HCT116 (cell line): ENCODE results near the gene PLA2G2F. TPM values are rescaled to one million over a fixed set of nuclear protein-coding genes. Genes with fewer than 3 reads are reported as not detected.

Source experiments
- ATAC-seq: fragments of 200-7000 bp; cut with Tn5 transposase; 2 replicates; pipeline ENCODE4 v1.9.1; 2020; ENCODE audit warnings: mild to moderate bottlenecking, moderate library complexity
- BruUV-seq: library from RNA; stranded (reverse); fragments of 400-500 nt; replicated peaks from 2 replicates; lab custom pipeline; 2021; lab: Mats Ljungman, UMichigan
- CTCF ChIA-PET: fragments of 300-600 bp; sonication (Branson Sonifier 250); formaldehyde crosslinking; loops from one replicate; lab custom pipeline; 2021; ENCODE audit warnings: antibody characterized with exemption; lab: Charles Lee
- POLR2A ChIA-PET: fragments of 300-600, 350-600 bp; sonication (Branson Sonifier 250); formaldehyde crosslinking; loops from one replicate; lab custom pipeline; 2021; ENCODE audit warnings: antibody characterized with exemption; lab: Charles Lee
- RAD21 ChIA-PET, 2 experiments: fragments of 300-600 bp; sonication (Branson Sonifier 250); formaldehyde crosslinking; loops; one replicate each; lab custom pipeline; 2023; ENCODE audit warnings: low total read pairs in 2 of 2; ENCODE audit not compliant: uncharacterized antibody in 2 of 2, unreplicated experiment in 2 of 2, low non-redundant PET in 1 of 2; lab: Charles Lee
- DNase-seq: peaks from one replicate; pipeline ENCODE4 v3.0.0-alpha.2; 2010; ENCODE audit warnings: low read depth, low spot score
- H2AFZ ChIP-seq: fragments of 200-600 bp; shearing (Covaris generic), sonication (generic); 2 replicates; pipeline ENCODE4 v1.6.1; 2017; ENCODE audit warnings: low read depth, mixed run types, mixed read lengths, antibody characterized with exemption, low read length; ENCODE audit not compliant: poor library complexity, severe bottlenecking
- H3K27ac ChIP-seq: 2 replicates; pipeline ENCODE4 v1.5.1; 2012; ENCODE audit warnings: low read depth, low read length
- H3K27me3 ChIP-seq: fragments of 200-600 bp; sonication (generic); 2 replicates; pipeline ENCODE4 v1.6.1; 2016; ENCODE audit warnings: mixed run types, low read length, mixed read lengths; ENCODE audit not compliant: insufficient read depth
- H3K36me3 ChIP-seq, 2 experiments: fragments of 200-500 bp in 1 of 2; fragments of 200-600 bp in 1 of 2; sonication (Bioruptor generic) in 1 of 2; sonication (generic) in 1 of 2; 2 replicates each; pipeline versions ENCODE4 v1.5.1 to v1.6.1; 2014 to 2016; ENCODE audit warnings: low read length in 2 of 2, inconsistent platforms in 1 of 2, mixed read lengths in 1 of 2, mixed run types in 1 of 2; ENCODE audit not compliant: insufficient read depth in 2 of 2, control insufficient read depth in 1 of 2
- H3K4me1 ChIP-seq, 2 experiments: fragments of 200-600 bp in 1 of 2; sonication (generic) in 1 of 2; 2 replicates each; pipeline versions ENCODE4 v1.5.1 to v1.6.1; 2012 to 2017; ENCODE audit warnings: low read length in 2 of 2, inconsistent platforms in 1 of 2, mild to moderate bottlenecking in 1 of 2, mixed read lengths in 1 of 2, mixed run types in 1 of 2, moderate library complexity in 1 of 2; ENCODE audit not compliant: insufficient read depth in 2 of 2, control insufficient read depth in 1 of 2
- H3K4me2 ChIP-seq: fragments of 200-600 bp; sonication (generic); 2 replicates; pipeline ENCODE4 v1.6.1; 2017; ENCODE audit warnings: mixed run types, low read length, mixed read lengths
- H3K4me3 ChIP-seq, 2 experiments: fragments of 200-600 bp in 1 of 2; sonication (generic) in 1 of 2; replicated peaks in 1 of 2; 2 replicates each; pipeline ENCODE4 v1.5.1; 2011 to 2016; ENCODE audit warnings: low read length in 2 of 2, control low read depth in 1 of 2, low read depth in 1 of 2, mild to moderate bottlenecking in 1 of 2, mixed read lengths in 1 of 2, mixed run types in 1 of 2
- H3K79me2 ChIP-seq: fragments of 200-600 bp; sonication (generic); 2 replicates; pipeline ENCODE4 v1.6.1; 2017; ENCODE audit warnings: mild to moderate bottlenecking, mixed run types, low read length, moderate library complexity, mixed read lengths; ENCODE audit not compliant: insufficient read depth
- H3K9ac ChIP-seq: fragments of 200-600 bp; sonication (generic); 2 replicates; pipeline ENCODE4 v1.6.1; 2016; ENCODE audit warnings: low read length, mixed read lengths
- H3K9me2 ChIP-seq: fragments of 200-600 bp; sonication (generic), shearing (Covaris generic); 2 replicates; pipeline ENCODE4 v1.6.1; 2017; ENCODE audit warnings: mixed run types, mild to moderate bottlenecking, moderate library complexity; ENCODE audit not compliant: insufficient read depth
- H3K9me3 ChIP-seq, 2 experiments: fragments of 200-500 bp in 1 of 2; fragments of 200-600 bp in 1 of 2; sonication (Bioruptor generic) in 1 of 2; sonication (generic) in 1 of 2; 2 replicates each; pipeline ENCODE4 v1.6.1; 2014 to 2017; ENCODE audit warnings: low read length in 2 of 2, mixed read lengths in 2 of 2, inconsistent platforms in 1 of 2, low read depth in 1 of 2, mild to moderate bottlenecking in 1 of 2, mixed run types in 1 of 2, moderate library complexity in 1 of 2; ENCODE audit not compliant: control insufficient read depth in 1 of 2, insufficient read depth in 1 of 2
- H4K20me1 ChIP-seq: fragments of 200-600 bp; sonication (generic), shearing (Covaris generic); 2 replicates; pipeline ENCODE4 v1.6.1; 2017; ENCODE audit warnings: mixed run types, mild to moderate bottlenecking, moderate library complexity; ENCODE audit not compliant: insufficient read depth
- ATF3 ChIP-seq: IDR thresholded peaks from 2 replicates; pipeline ENCODE4 v1.6.1; 2012
- CTCF ChIP-seq, 3 experiments: fragments of 200-600 bp in 1 of 3; sonication (generic) in 1 of 3; IDR thresholded peaks in 2 of 3; conservative IDR thresholded peaks in 1 of 3; 2 replicates each; pipeline ENCODE4 v1.5.1; 2012 to 2017; ENCODE audit warnings: low read depth in 2 of 3, low read length in 2 of 3, antibody characterized with exemption in 1 of 3, borderline replicate concordance in 1 of 3, control low read depth in 1 of 3, mild to moderate bottlenecking in 1 of 3, mixed read lengths in 1 of 3, mixed run types in 1 of 3, moderate library complexity in 1 of 3; ENCODE audit not compliant: insufficient read depth in 1 of 3
- ELF1 ChIP-seq: IDR thresholded peaks from 2 replicates; pipeline ENCODE4 v1.6.1; 2012; ENCODE audit warnings: low read depth, borderline replicate concordance
- EZH2 ChIP-seq: fragments of 200-600 bp; sonication (generic); IDR thresholded peaks from 2 replicates; pipeline ENCODE4 v1.6.1; 2017; ENCODE audit warnings: antibody characterized with exemption, mixed run types
- EZH2phosphoT487 ChIP-seq: fragments of 200-600 bp; IDR thresholded peaks from 2 replicates; pipeline ENCODE4 v1.6.1; 2018; ENCODE audit warnings: antibody characterized with exemption, borderline replicate concordance
- FOSL1 ChIP-seq: IDR thresholded peaks from 2 replicates; pipeline ENCODE4 v1.6.1; 2012; ENCODE audit warnings: low read depth
- POLR2A ChIP-seq: IDR thresholded peaks from 2 replicates; pipeline ENCODE4 v1.7.0; 2011; ENCODE audit warnings: borderline replicate concordance; ENCODE audit not compliant: insufficient read depth, insufficient read length; ENCODE audit errors: extremely low read depth
- POLR2AphosphoS5 ChIP-seq: IDR thresholded peaks from 2 replicates; pipeline ENCODE4 v1.6.1; 2011; ENCODE audit warnings: mild to moderate bottlenecking, low read depth, low read length, moderate library complexity
- RAD21 ChIP-seq: IDR thresholded peaks from 2 replicates; pipeline ENCODE4 v1.6.1; 2012; ENCODE audit warnings: low read depth, mild to moderate bottlenecking
- ZBTB33 ChIP-seq: IDR thresholded peaks from 2 replicates; pipeline ENCODE4 v1.6.1; 2011; ENCODE audit warnings: mild to moderate bottlenecking, low read length, moderate library complexity; ENCODE audit not compliant: insufficient replicate concordance; ENCODE audit errors: extremely low read depth
- ZNF274 ChIP-seq: fragments of 200-500 bp; sonication (Bioruptor generic); IDR thresholded peaks from 2 replicates; pipeline ENCODE4 v1.6.1; 2014; ENCODE audit warnings: mild to moderate bottlenecking, low read depth, low read length, inconsistent platforms
- intact Hi-C: fragments of 100-400 bp; cut with micrococcal nuclease; formaldehyde crosslinking; loops from 2 replicates; pipeline ENCODE4 v1.10.0; 2022
- total RNA-seq: library from RNA; stranded (reverse); gene quantifications from one replicate; pipeline ENCODE4 v1.2.1, GENCODE V29; 2021; ENCODE audit not compliant: unreplicated experiment

The PLA2G2F gene
- total RNA-seq, 1 experiment from 2014 or later = 0.12 TPM

- CTCF ChIA-PET = interaction anchor here (0.9 to 3.3 kb wide), 2 partner anchors 11 to 219 kb away, joined by 3 to 13 read pairs; no protein-coding TSS in a partner anchor
- DNase-seq = no peak
- no TSS peak for BruUV-seq
- POLR2A ChIA-PET = no interaction called here
- no peak for ATAC-seq
- H4K20me1 ChIP-seq = no peaks in the 10 kb centered on the region
- H3K79me2 ChIP-seq = no peaks in the 10 kb centered on the region
- H3K4me2 ChIP-seq = no peak overlapping the region
- peaks cover 15% of the 10 kb centered on the region; the same call in 1 of the 2 replicates for H3K27me3 ChIP-seq
- no peaks in the 10 kb centered on the region for H3K9me2 ChIP-seq
- intact Hi-C loops = loop anchor here (2.0 kb wide), 1 partner anchor 219 kb away; no protein-coding TSS in a partner anchor
- TF ChIP-seq ELF1 (no peak), ATF3 (no peak), ZNF274 (no peak), POLR2AphosphoS5 (no peak), EZH2 (no peak), CTCF (IDR thresholded peaks at IDR 0.05 in 2 of 3, conservative IDR thresholded peaks at IDR 0.05 in 1 of 3; ENCODE audit: borderline replicate concordance in 1 of 3, insufficient read depth in 1 of 3, low read depth in 2 of 3, low read length in 2 of 3) (no peak), FOSL1 (no peak), RAD21 (no peak), EZH2phosphoT487 (no peak), ZBTB33 (no peak), POLR2A (no peak)
- no peak overlapping the region for H2AFZ ChIP-seq
- no peaks in the 10 kb centered on the region for H3K9me3 ChIP-seq
- H3K27ac ChIP-seq = no peak overlapping the region
- H3K9ac ChIP-seq = no peak overlapping the region
- no peak overlapping the region for H3K4me3 ChIP-seq
- H3K36me3 ChIP-seq = no peaks in the 10 kb centered on the region
- RAD21 ChIA-PET = no interaction called here
- H3K4me1 ChIP-seq = peaks cover 0 to 3% of the 10 kb centered on the region in 2 experiments; a peak in 1 of 4 replicates
Observed at GRCh38 chr1:20194224-20194623, 55.1 kb downstream of the PLA2G2F start.
